Body of pancreas (tissue), 4 donors: ENCODE measurements around the gene C3orf18. TPM values are rescaled to one million over a fixed set of nuclear protein-coding genes. Genes with fewer than 3 reads are reported as not detected.
A peak's percentile ranks its signal among the peaks of the same experiment; 100 is the strongest.

Experiments
- ATAC-seq: fragments of 150-250 bp; one replicate; pipeline ENCODE4 v1.9.1; 2016
- DNase-seq, 4 donors: peaks; one replicate each; pipeline ENCODE4 v3.0.0-alpha.2; 2019
- H3K27ac ChIP-seq, 4 donors: fragments of 200-600 bp; sonication (generic); 1 replicate in 3 of 4; 2 replicates in 1 of 4; pipeline versions ENCODE4 v1.5.1 to v1.6.1; 2016 to 2019; ENCODE audit warnings: mild to moderate bottlenecking in 1 of 4, mixed read lengths in 1 of 4, moderate library complexity in 1 of 4
- H3K27me3 ChIP-seq, 2 donors: fragments of 200-600 bp; sonication (generic); one replicate each; pipeline ENCODE4 v1.6.0; 2016; ENCODE audit warnings: mild to moderate bottlenecking in 1 of 2
- H3K36me3 ChIP-seq, 2 donors: fragments of 200-600 bp; sonication (generic); replicated peaks in 1 of 2; 2 replicates each; pipeline ENCODE4 v1.5.1; 2016; ENCODE audit warnings: low read depth in 2 of 2; ENCODE audit not compliant: insufficient read depth in 1 of 2
- H3K4me1 ChIP-seq: fragments of 200-600 bp; sonication (generic); one replicate; pipeline ENCODE4 v1.6.0; 2016
- H3K4me3 ChIP-seq, 2 donors: fragments of 200-600 bp; sonication (generic); 1 replicate in 1 of 2; 2 replicates in 1 of 2; pipeline ENCODE4 v1.5.1; 2016 to 2019
- H3K9me3 ChIP-seq, 3 donors: fragments of 200-600 bp; sonication (generic); 1 replicate in 2 of 3; 2 replicates in 1 of 3; pipeline ENCODE4 v1.5.1; 2016
- CTCF ChIP-seq, 7 experiments: fragments of 450-650 bp in 4 of 7; fragments of 200-600 bp in 3 of 7; sonication (generic) in 3 of 7; IDR thresholded peaks; one replicate each; pipeline ENCODE4 v1.5.1; 2016 to 2019; ENCODE audit warnings: antibody characterized with exemption in 7 of 7
- POLR2A ChIP-seq, 3 donors: fragments of 450-650 bp; IDR thresholded peaks; one replicate each; pipeline ENCODE4 v1.6.1; 2016; ENCODE audit warnings: antibody characterized with exemption in 3 of 3, mild to moderate bottlenecking in 2 of 3
- WGBS, 2 donors: methylation state at CpG; one replicate each; pipeline ENCODE4 v1.1.5; 2017; 5-methylcytosine and 5-hydroxymethylcytosine counted together
- intact Hi-C: fragments of 100-400 bp; cut with DNase I; formaldehyde crosslinking; loops from one replicate; pipeline ENCODE4 v1.15.1; 2023
- total RNA-seq, 2 donors: library from RNA; depleted of rRNA; stranded (reverse); fragments of >200 nt; gene quantifications; one replicate each; pipeline ENCODE4 v1.1.0, GENCODE V29; 2016

Gene C3orf18
- total RNA-seq, 2 donors from 2014 or later = 6.3 to 11.4 TPM

DNA sequence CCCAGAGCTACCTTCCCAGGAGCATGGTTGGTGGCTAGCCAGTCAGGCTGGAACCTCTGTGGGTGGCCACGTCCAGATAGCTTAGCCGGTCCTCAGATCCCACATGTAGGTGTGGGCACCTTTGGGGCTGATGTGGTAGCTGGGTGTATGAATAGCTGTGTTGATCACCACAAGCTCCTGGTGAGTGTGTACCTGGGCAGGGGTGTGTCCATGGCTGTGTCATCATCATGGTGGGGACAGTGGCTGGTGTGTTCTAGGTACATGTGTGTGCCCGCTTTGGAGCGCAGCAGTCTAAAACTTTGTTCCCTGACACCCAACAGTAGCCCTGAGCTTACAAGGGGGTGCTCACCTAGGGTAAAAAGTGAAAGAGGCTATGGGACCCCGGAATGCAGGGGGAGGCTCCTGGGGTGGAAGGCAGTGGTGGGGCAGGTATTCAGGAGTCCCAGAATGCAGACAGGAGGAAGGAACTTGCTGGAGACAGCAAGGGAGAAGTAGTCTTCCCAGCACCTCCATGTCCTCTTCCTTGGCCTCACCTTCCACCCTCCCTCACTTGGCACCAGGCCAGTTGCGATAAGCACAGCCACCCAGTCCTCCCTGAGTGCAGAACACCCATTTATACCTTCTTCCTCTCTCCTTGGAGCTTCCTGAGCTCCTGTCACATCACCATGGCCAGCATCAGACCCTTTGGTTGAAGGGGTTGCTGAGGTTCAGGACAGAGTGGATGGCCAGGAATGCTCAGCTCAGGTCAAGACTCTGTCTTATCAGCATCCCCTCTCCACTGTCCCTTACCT is 42.8 kb upstream of the C3orf18 start:
- intact Hi-C loops = no loop called here
- WGBS, 2 donors = 47 to 59% methylated on average over 4 to 6 of the region's 6 CpGs
- DNase-seq (peak; percentile 75 to 86 (median 82)), ATAC-seq (no peak)
- Histone ChIP-seq H3K36me3 (peaks cover 0 to 6% of the 10 kb centered on the region in 2 donors), H3K4me1 (peaks cover 81% of the 10 kb centered on the region), H3K4me3 (peak overlapping the region; percentile 44 to 85), H3K9me3 (no peaks in the 10 kb centered on the region), H3K27ac (peak overlapping the region; percentile 79 to 88 (median 86)), H3K27me3 (no peaks in the 10 kb centered on the region)
- TF ChIP-seq POLR2A (IDR thresholded peaks at IDR 0.05) (no peak), CTCF (IDR thresholded peaks at IDR 0.05) (no peak)

DNA sequence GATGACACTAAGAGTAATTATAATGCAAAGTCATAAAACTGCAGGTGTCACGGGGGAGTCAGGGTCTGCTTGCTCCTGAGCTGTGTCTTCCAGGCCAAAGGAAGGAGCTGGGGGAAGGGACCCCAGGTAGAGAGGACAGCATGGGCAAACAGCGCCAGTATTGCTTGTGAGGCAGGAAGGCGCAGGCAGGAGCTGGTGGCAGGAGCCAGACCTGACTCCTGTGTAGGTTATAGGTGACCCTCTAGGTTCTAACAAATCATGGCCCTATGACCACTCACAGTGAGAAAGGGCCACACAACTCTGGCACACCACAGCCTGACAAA is 42.2 kb upstream of the C3orf18 start:
- H3K27ac ChIP-seq = peak overlapping the region; percentile 79 to 88 (median 86)
- 79 to 98% methylated on average over 3 of the region's 3 CpGs for WGBS, 2 donors
- ATAC-seq (no peak), DNase-seq (no peak)
- intact Hi-C loops = no loop called here
- no peaks in the 10 kb centered on the region for H3K9me3 ChIP-seq
- TF ChIP-seq POLR2A (IDR thresholded peaks at IDR 0.05) (no peak), CTCF (IDR thresholded peaks at IDR 0.05) (no peak)
- H3K27me3 ChIP-seq = no peaks in the 10 kb centered on the region
- no peak overlapping the region for H3K4me3 ChIP-seq
- H3K4me1 ChIP-seq = peaks cover 87% of the 10 kb centered on the region
- peaks cover 0 to 6% of the 10 kb centered on the region in 2 donors for H3K36me3 ChIP-seq

DNA sequence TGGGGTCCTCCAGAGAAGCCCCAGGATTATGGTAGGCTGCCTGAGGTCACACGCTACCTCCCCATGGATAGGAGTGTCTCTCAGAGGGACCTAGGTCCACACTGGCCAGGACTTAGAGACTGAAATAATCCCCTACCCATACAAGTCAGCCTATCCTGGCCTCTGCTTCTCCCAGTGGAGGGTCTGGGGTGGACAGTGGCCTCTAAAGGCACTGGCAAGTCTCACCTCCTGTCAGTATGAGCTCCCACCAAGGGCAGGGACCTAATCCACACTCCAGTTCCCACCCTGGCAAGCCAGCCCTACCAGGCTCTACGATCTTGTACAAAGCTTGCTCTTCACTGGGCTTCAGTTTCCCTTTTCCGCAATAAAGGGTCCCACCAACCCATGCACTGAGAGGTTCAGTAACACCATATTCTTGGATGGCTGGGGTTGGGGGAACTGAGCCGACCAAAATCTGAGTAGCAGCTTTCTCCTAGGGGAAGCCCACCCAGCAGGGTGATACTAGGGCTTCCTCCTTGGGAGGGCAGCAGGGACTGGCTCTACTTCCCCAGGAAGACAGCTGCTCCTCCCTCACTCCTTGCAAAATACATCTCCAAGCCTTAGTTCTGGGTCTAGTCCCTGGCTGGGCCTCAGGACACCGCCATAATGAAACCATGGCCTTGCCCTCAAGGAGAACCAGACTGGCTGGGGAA is 41.7 kb upstream of the C3orf18 start:
- 75 to 83% methylated on average over 5 of the region's 5 CpGs for WGBS, 2 donors
- H3K4me3 ChIP-seq = no peak overlapping the region
- H3K9me3 ChIP-seq = no peaks in the 10 kb centered on the region
- no peak for DNase-seq
- peaks cover 92% of the 10 kb centered on the region for H3K4me1 ChIP-seq
- no peaks in the 10 kb centered on the region for H3K27me3 ChIP-seq
- ATAC-seq = no peak
- TF ChIP-seq CTCF (IDR thresholded peaks at IDR 0.05) (no peak), POLR2A (IDR thresholded peaks at IDR 0.05) (no peak)
- peaks cover 0 to 6% of the 10 kb centered on the region in 2 donors for H3K36me3 ChIP-seq
- peak overlapping the region; percentile 79 to 88 (median 86) for H3K27ac ChIP-seq
- intact Hi-C loops = no loop called here

DNA sequence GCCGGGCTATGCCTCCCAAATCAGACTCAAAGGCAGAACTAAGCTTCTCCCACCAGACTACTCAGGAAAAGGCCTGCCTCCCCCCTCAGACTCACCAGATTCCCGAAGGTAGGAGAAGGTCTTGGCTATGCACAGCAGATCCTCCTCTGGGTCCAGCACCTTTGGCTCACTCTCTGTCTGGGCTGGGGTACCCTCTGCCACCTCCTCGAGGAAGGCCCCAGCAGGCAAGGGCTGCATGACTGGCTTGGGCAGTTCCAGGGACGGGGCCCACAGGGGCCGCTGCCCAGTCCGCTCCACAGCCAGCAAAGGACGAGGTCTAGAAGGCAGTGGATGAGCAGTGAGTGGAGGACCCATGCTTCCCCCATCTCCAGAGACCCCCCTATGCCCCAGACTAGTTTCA is 40.7 kb upstream of the C3orf18 start:
- Histone ChIP-seq H3K9me3 (no peaks in the 10 kb centered on the region), H3K4me3 (no peak overlapping the region), H3K36me3 (peaks cover 0 to 6% of the 10 kb centered on the region in 2 donors), H3K27me3 (no peaks in the 10 kb centered on the region), H3K27ac (no peak overlapping the region), H3K4me1 (peaks cover 94% of the 10 kb centered on the region)
- TF ChIP-seq POLR2A (IDR thresholded peaks at IDR 0.05) (no peak), CTCF (IDR thresholded peaks at IDR 0.05) (no peak)
- DNase-seq (no peak), ATAC-seq (no peak)
- 72 to 80% methylated on average over 6 to 7 of the region's 7 CpGs for WGBS, 2 donors
- intact Hi-C loops = no loop called here
